ENCODE results near the gene LRIG3.

GRCh38 chr12:58895053-58895452, 25.3 kb downstream of the LRIG3 start:
- TF ChIP-seq POLR2AphosphoS5 (IDR thresholded peaks at IDR 0.05) (no peak), CTCF (IDR thresholded peaks at IDR 0.05) (no peak), POLR2A (IDR thresholded peaks at IDR 0.05) (no peak)

All from prostate gland (tissue), 2 donors.